NCI-H2171 (cell line): ENCODE measurements around the gene SLC4A7.
"Not testable (repeated sequence)": the region's sequence is repeated elsewhere in the genome, so short reads cannot be mapped to it uniquely, and the experiment has no call there.

ENCODE experiments used
- DNase-seq: peaks from one replicate; lab custom pipeline; 2025; lab: John Stamatoyannopoulos, UW

SLC4A7 gene

DNA sequence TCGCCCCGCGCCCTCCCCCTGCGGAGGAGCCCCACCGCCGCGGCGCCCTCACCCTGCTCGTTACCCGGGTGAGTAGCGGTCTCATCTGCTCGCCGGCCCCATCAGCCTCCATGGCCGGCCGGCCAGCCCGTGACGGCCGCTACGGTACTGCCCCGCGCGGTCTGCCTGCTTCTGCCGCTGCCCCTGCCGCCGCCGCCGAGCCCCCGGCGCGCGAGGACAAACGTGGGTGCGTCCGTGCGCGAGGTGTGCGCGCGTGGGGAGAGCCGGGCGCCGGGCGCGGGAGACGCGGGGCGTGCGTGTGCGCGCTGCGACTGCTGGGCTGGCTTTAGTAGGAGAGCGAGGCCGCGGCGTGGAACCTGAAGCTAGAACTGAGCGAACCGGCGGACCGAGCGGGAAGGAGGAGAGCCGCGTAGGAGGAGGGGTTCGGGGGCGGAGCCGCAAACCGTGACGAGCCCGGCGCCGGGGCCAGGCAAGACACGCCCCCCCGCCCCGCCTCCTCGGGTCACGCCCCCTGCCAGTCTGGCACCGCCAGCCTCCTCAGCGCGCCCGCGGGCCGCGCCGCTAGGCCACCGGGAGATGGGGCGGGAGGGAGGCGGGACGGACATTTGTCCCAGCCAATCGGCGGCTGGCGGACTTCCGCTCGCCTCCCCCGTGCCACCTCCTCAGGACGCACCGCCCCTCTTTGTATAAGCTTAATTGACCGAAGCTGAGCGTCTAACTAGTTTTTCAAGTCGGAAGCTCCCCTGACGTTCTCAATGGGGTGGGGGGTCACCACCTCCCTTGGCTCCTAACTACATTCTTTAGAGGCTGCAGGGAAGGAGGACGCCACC lies at the start of gene SLC4A7:
SLC4A7 (minus strand) TSS at position 370 of the 830 bp plus-strand sequence; CDS start at position 112, 258 bp downstream.
- peak; percentile 73 for DNase-seq

DNA sequence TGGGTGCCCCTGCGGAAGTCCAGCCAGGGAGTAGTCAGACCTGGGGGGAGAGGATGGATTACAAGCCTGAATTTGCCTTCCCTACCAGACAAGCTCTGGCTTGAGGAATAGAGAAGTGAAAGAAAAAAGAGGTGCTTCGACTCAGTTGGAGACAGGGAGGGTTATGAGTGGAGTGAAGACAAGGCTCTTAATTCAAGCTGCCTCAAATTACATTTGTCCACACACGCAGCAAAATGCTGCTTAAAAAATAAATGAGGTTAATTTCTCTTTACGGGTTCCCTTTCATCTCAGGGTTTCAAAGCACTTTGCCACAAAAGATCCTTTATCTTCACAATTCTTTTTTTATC lies 49.0 kb upstream of the SLC4A7 start:
- DNase-seq = no peak

DNA sequence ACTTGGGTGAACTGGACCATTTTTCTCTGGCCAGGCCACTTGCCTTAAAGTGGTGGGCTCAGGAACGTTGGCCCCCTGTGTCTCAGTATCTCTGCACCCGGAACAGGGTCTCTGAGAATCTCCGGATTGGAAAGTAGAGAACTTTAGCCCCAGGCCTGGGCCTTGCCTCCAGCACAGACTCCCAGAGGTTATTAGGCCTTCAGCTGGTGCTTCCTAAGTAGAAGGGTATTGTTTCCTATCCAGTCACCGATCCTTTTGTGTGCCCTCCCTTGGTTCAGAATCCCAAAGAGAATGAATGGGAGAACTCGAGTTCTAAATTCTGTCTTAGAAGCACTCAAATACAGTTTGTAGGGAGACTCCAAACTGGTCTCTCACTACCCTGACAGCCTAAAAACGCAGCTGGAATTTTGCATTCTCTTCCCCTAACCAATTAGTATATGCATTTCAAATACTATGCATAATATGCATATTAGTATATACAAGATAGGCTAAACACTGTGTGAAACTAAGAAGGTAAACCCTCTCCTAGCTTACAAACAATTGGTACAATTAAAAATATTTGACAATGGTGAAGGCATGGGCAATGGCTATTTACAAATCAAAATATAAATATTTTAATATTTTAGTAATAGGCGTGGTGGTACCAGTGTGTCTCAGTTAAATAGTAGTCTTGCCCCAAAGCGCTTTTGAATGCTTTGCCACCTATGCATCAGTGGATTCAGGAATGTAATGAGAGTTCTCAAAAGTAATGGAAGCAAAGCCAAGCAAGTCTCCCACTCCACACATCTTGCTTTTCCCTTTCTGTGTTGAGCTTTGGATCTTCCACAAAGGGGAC lies 48.5 kb upstream of the SLC4A7 start:
- no peak for DNase-seq

DNA sequence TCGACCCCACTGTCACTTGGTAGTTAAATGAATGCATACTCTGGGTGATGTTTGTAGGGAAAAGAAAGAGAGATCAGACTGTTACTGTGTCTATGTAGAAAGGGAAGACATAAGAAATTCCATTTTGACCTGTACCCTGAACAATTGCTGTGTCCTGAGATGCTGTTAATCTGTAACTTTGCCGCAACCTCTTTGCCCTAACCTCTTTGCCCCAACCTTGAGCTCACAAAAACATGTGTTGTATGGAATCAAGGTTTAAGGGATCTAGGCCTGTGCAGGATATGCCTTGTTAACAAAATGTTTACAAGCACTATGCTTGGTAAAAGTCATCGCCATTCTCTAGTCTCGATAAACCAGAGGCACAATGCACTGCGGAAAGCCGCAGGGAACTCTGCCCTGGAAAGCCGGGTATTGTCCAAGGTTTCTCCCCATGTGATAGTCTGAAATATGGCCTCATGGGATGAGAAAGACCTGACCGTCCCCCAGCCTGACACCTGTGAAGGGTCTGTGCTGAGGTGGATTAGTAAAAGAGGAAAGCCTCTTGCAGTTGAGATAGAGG lies 47.1 kb upstream of the SLC4A7 start:
- DNase-seq = not testable (repeated sequence)

DNA sequence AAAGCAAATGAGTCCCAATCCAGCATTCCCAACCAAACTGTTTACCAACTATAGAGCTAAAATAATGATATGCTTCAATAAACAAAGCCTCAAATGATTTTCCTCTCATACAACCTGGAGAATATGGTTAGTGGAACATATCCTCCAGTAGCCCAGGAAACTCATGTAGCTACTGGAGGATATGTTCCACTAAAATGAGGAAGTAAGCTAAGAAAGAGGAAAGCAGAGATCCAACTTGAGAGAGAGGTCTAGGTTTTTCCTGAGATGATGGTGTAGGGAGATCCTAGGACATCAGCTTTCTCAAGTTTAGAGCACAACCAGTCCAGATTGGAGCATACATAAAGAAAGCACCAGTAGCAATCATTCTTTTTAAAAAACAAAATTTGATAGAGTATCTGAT lies 44.6 kb upstream of the SLC4A7 start:
- no peak for DNase-seq

DNA sequence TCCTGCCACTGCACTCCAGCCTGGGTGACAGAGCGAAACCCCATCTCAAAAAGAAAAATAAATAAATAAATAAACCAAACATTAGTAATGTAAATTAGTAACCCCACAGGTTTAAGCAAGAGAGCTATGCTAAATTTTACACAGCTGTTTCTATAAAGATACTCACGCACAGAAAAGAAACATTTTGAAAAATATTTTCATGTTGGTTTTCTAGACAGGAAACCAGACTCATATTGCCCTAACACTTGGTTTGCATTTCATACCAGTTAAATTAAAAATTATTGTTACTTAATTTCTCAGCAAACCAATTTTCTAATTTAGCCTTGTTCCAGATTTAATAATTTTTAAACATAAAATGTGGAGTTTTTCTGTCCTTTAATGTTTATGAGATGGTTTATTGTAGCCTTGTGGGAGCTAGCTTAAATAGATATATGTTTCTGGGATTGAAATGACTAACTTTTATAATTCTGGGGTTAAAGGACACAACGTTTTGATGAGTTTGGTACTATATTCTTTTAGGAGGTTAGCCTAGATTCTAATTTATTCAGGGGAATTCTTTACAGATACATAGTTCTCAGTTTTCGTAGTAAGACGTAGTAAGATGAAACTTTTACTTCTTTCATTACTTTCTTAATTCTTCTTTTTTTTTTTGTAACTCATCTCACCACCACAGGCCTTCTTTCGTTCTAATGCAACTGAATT lies 42.6 kb upstream of the SLC4A7 start:
- DNase-seq = no peak

DNA sequence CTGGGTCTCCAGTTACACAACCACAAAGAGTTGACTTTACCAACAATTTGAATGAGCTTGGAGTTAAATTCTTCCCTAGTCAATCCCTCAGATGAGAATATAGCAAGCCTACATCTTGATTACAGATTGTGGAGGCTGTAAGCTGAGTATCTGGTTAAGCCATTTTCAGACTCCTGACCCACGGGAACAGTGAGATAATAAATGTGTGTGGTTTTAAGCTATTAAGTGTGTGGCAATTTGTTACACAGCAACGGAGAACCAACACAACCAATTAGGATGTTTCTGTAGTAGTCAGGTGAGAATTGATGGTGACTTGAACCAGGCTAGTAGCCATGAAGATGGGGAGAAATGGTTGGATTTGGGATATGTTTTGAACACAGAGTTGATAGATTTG lies 37.7 kb upstream of the SLC4A7 start:
- no peak for DNase-seq

DNA sequence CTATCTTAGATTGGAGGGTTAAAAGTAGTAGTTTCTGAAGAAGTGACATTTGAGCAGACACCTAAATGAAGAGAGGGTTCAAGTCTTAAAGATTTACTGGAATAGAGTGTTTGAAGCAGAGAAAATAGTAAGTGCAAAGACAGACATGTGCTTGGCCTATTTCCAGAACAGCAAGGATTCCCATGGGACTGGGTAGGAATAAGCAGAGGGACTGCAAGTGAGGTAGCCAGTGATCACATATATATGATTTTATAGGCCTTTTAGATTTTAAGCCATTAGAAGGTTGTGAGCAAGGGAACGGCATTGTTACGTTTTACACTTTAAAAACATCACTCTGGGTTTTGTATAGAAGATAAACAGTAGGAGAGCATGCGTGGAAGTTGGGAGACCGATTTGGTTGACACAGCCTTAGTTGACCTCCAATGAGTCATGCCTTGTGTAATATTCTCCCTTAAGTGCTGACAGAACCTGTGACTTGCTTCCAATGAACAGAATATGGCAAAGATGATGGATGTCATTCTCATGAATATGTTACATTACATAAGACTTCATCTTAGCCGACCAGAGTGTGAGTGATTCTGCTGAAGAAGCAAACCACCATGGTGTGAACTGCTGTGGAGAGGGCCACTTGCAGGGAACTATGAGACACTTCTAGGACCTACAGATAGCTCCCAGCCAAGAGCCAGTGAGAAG lies 37.1 kb upstream of the SLC4A7 start:
- DNase-seq = no peak

DNA sequence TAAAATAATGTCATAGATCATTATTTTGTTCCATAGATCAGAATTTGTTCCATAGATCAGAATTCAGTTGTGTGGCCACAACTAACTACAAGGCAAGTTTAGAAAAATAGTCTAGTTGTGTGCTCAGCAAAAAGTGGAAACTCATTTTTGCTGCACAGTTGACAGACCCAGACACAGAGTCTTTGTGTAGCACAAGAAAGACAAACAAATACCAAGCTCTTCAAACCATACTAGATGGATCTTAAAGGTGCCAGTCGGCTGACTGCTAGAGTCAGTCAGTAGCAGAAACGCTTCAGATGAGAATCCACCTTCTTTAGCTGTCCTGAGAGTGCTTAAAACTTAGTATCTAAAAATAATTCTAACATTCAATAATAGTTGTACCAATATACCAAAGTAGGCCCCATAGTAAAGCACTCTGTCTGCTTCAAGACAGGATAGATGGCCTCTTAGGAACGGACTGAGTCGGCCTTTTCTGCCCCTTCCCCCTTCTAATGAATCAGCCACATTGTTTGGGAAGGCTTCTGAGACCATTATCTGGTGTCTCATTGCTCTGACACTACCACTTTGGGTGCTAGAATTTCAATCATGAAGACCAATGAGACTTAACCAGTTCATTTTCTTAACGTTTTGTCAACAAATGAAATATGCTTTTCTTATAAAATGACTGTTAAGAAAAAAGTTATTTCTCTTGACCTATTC lies 27.7 kb upstream of the SLC4A7 start:
- no peak for DNase-seq

DNA sequence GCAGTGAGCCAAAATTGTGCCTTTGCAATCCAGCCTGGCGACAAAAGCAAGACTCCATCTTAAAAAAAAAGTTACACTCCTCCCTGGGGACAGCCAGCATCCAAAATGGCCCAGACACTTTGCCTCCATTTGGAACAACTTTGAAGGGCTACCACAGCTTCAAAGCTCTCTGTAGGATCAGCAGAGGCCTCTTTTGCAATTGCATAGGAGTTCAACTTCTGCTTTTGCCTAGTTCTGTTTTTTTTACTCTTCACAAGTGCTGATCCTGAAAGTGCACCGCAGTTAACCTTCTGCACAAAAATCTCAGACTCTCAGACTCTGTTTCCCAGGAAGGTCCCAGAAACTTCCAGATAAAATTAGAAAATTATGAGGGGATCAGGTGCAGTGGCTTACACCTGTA lies 25.2 kb upstream of the SLC4A7 start:
- no peak for DNase-seq

DNA sequence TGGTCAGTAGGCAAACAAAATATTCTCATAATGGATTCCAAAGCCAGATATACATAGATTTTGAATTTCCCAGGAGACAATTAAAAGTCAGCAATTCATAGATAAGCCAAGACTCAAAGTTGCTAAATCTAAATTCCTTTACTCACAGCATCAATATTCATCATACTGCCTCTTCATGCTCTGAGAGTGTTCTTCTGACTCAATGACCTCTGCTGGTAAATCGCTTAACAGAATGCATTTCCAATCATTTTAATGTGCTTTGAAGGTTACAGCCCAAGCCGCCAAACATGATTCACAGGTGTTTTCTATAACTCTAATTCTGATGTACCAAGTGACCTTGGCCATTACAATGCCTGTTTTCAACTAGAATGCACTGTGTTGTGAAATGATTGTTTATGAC lies 24.2 kb upstream of the SLC4A7 start:
- DNase-seq = no peak

DNA sequence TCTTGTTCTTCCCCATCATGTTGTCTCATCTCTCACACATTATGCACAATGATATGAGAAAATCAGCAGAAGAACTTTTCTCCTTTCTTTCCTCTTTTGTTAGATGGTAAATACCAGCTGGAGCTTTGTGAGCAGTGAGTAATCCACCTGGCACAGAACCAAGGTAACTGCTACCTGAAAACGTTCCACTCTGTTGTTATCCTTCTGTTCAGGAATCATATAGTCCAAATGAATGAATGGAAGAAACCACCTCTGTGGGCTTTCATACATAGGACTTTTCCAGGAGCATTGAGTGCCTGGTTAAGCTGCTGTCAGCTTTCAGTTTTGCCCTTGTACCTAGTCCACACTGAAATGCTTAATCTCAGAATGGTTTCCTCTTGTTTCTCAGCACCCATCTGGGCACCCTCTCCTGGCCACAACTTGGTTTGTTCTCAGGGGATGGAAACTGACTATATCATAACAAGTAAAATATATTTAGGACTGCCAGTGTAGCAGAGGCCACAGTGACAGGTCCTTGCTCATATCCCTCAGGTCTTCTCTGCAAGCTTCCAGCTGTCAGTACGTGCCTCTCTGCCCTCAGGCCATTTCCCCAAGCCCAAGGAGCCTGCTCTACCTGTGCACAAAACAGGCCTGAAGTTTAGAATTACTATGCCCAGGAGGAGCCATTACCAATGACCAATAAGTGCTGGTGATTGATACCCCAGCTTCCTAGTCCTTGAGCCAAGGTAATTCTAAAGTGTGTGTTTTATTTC lies 23.5 kb upstream of the SLC4A7 start:
- DNase-seq = peak; percentile 25

DNA sequence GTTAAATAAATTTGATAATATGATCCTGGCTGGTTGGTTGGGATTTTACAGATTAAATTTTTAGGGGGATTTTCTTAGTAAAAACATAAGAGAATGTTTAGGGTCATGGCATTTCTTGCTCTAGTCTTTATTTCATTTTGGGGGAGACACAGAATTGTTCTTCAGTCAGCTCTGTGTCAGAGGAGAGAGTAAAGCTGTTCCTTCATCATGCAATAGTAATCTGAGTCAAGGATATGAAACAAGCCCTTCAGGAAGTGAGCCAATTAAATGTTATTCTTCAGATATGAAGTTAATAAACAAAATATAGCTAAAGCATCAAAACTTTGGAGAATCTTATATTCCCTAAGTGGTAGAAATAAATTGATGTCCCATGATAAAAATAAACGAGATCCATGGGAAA lies 22.9 kb upstream of the SLC4A7 start:
- DNase-seq = no peak

DNA sequence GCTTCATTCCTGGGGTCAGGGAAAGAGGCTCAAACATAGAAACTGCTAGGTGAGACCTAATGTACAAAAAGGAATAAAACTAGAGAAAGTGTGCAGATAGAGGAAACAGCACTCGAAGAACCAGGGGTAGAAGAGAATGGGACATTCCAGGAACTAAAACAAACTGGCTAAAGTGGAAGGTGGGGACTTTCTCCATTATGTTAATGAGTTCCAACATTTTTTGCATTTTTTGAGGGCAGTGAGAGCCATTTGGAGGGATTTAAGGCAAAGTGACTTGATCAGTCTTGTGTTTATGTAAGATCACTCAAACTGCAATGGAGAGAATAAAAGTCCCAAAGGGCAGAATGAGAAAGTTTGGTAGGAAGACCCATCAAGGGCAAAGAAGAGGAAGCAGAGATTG lies 20.6 kb upstream of the SLC4A7 start:
- no peak for DNase-seq

DNA sequence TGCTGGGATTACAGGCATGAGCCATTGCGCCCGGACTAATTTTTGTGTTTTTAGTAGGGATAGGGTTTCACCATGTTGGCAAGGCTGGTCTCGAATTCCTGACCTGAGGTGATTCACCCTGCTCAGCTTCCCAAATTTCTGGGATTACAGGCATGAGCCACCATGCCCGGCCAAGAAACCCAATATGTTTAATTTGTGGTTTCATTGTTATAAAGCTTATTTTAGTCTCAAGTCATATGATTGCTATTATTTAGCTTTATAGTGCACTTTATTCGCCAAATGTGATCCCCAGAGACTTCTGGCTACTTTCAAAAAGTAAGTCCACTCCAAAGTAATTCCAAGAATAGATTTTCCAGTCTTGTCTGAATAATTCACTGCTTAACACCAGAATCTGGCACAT lies 19.3 kb upstream of the SLC4A7 start:
- no peak for DNase-seq

DNA sequence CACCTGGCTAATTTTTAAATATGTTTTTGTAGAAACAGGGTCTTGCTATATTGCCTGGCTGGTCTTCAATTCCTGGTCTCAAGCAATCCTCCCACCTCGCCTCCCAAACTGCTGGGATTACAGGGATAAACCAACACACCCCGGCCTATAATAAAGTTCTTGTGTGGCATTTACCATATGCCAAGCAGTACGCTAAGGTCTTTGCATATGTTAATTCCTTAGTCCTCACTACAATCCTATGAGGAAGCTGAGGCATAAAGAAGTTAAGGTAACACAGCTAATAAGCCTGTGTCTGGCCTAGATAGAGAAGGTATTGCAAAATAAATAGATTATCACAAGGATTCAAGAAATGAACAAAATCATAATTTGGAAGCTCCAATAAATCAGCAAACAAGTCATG lies 17.6 kb upstream of the SLC4A7 start:
- no peak for DNase-seq

DNA sequence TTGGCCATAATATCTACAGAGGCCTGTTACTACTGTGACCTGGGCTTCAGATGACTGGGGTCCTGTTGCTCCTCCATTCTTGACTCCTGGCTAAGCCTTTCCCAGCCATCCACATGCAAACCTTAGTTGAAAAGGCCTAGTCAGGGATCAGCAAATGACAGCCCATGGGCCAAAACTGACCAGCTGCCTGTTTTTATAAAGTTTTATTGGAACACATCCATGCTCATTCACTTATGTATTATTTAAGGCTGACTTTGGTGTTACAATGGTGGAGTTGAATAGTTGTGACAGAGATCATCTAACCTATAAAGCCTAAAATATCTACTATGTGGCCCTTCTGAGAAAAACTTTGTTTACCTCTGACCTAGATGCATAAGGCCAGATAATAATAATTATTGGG lies 16.8 kb upstream of the SLC4A7 start:
- DNase-seq = no peak

DNA sequence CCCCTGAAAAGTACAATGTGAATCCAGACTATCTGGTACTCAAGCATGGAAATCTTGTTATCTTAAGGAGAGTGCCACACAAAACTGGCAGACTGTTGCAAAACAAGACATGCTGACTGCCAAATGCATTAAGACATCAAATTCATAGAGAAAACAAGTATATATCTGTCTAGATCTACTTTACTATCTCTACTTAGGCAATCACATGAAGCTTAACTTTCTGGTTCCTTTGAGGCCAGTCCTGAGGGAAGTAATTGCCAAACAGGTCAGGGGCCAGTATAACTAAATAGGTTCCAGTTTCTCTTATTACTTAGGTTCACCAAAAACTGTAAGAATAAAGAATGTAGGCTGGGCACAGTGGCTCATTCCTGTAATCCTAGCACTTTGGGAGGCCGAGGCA lies 15.9 kb upstream of the SLC4A7 start:
- no peak for DNase-seq

DNA sequence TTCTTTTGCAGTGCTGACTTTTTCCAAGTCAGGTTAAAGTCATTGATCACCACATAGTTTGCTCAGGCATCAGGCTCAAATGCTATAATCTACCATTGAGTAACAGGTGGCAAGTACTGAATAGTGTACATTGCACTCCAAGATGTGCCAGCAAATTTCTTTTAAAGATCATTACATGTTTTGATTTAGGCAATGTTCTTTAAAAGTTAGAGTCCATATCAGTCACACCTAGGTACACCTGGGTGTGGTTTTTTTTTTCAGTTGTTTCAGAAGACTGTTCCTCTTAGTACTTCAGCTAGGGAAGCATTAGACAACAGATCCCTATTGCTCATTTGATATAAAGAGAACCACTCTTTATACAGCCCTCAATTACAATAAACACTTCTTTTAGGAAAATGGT lies 10.6 kb upstream of the SLC4A7 start:
- no peak for DNase-seq

DNA sequence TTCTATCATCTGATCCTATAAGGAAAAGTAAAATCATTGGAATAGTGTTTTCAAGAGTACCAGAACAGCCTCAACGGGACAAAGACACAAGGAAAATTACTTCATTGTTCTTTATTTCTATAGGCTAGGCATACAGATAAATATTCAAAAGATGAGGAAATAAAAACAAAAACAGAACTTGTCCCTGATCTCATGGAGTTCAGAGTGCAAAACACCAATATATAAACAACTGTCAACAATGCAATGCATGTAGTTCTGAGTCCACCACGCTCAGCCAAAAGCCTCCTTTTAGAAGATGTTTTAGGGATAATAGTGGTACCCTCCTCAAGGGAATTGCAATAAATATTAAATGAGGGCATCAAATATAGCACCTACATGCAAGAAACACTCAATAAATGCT lies 4.6 kb upstream of the SLC4A7 start:
- DNase-seq = no peak

DNA sequence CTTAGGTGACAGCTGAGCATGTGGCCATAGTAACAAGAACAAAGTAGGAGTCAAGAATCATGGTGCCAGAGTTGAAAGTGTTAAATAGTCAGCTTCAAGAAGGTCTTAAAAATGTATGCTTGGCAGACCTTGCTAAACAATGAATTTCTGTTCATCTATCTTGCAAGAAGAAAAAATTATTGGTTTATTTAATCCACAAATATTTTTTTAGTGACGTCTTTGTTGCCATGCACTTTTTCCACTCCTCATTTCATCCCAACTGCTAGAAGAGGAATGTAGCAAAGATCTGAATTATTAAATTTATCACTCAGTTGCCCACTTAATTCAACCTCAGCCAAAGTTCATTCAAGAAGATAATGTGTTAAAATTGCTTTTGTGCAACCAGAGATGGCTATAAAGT lies 3.2 kb upstream of the SLC4A7 start:
- no peak for DNase-seq
